K562 (cell line): ENCODE results near the gene ZNF581. TPM values are rescaled to one million over a fixed set of nuclear protein-coding genes. Genes with fewer than 3 reads are reported as not detected.

ENCODE experiments used
- CGGBP1 ChIP-seq: fragments of 250-450 bp; sonication (Bioruptor Pico); IDR thresholded peaks from 2 replicates; pipeline ENCODE4 v1.9.0; 2021; ENCODE audit warnings: mild to moderate bottlenecking
- COPS2 ChIP-seq: fragments of 450-650 bp; conservative IDR thresholded peaks from 2 replicates; pipeline ENCODE4 v1.6.1; 2016; ENCODE audit warnings: mild to moderate bottlenecking, moderate library complexity
- DEAF1 ChIP-seq: fragments of 450-650 bp; formaldehyde crosslinking; IDR thresholded peaks from 2 replicates; pipeline ENCODE4 v1.4.0; 2020; ENCODE audit warnings: mild to moderate bottlenecking, moderate library complexity
- GABPB1 ChIP-seq: sonication (generic); formaldehyde crosslinking; IDR thresholded peaks from 2 replicates; pipeline ENCODE4 v1.8.0; 2022; ENCODE audit warnings: mild to moderate bottlenecking, missing genetic modification reagents
- KLF6 ChIP-seq: fragments of 250-450 bp; sonication (Bioruptor Pico); IDR thresholded peaks from 2 replicates; pipeline ENCODE4 v1.4.0; 2020; ENCODE audit warnings: mild to moderate bottlenecking, moderate library complexity, borderline replicate concordance
- MCM7 ChIP-seq, 2 experiments: fragments of 450-650 bp; IDR thresholded peaks; 2 replicates each; pipeline ENCODE4 v1.6.1; 2016 to 2018
- NFE2 ChIP-seq: IDR thresholded peaks from 2 replicates; pipeline ENCODE4 v1.6.1; 2014; ENCODE audit warnings: antibody characterized with exemption, low read depth
- NR2C2 ChIP-seq, 2 experiments: fragments of 200-800 bp in 1 of 2; sonication (Bioruptor generic) in 1 of 2; sonication (generic) in 1 of 2; formaldehyde crosslinking in 1 of 2; IDR thresholded peaks; 2 replicates each; pipeline versions ENCODE4 v1.6.1 to v1.8.0; 2016 to 2022; ENCODE audit warnings: mild to moderate bottlenecking in 1 of 2, missing compliant biosample characterization in 1 of 2, missing genetic modification characterization in 1 of 2, missing genetic modification reagents in 1 of 2
- NRF1 ChIP-seq, 2 experiments: fragments of 450-650 bp; IDR thresholded peaks in 1 of 2; conservative IDR thresholded peaks in 1 of 2; 2 replicates each; pipeline ENCODE4 v1.6.1; 2014; ENCODE audit warnings: mild to moderate bottlenecking in 2 of 2
- RBFOX2 ChIP-seq: fragments of 200-400 bp; formaldehyde crosslinking; IDR thresholded peaks from 2 replicates; pipeline ENCODE4 v1.6.1; 2017; ENCODE audit warnings: low read depth, mild to moderate bottlenecking, low read length, moderate library complexity
- STAT5B ChIP-seq: fragments of 250-450 bp; sonication (Bioruptor Pico); IDR thresholded peaks from 2 replicates; pipeline ENCODE4 v1.8.0; 2021; ENCODE audit warnings: mild to moderate bottlenecking, inconsistent platforms
- SUPT5H ChIP-seq: fragments of 450-650 bp; IDR thresholded peaks from 2 replicates; pipeline ENCODE4 v1.6.1; 2016
- TSHZ1 ChIP-seq: fragments of 250-450 bp; sonication (Bioruptor Pico); IDR thresholded peaks from 2 replicates; pipeline ENCODE4 v1.4.0; 2020; ENCODE audit warnings: mild to moderate bottlenecking, moderate library complexity
- ZFPM2 ChIP-seq: fragments of 250-450 bp; sonication (Bioruptor Pico); IDR thresholded peaks from 2 replicates; pipeline ENCODE4 v1.5.1; 2022; ENCODE audit warnings: mild to moderate bottlenecking
- ZKSCAN1 ChIP-seq: fragments of 150-350 bp; IDR thresholded peaks from 2 replicates; pipeline ENCODE4 v1.6.1; 2016; ENCODE audit warnings: low read depth, low read length
- ZNF121 ChIP-seq: sonication (generic); formaldehyde crosslinking; conservative IDR thresholded peaks from 2 replicates; pipeline ENCODE4 v1.8.0; 2022; ENCODE audit warnings: missing genetic modification reagents
- ZNF224 ChIP-seq: sonication (generic); formaldehyde crosslinking; IDR thresholded peaks from 2 replicates; pipeline ENCODE4 v1.8.0; 2022; ENCODE audit warnings: mild to moderate bottlenecking, missing genetic modification reagents
- ZNF586 ChIP-seq: fragments of 450-650 bp; formaldehyde crosslinking; conservative IDR thresholded peaks from 2 replicates; pipeline ENCODE4 v1.4.0; 2020; ENCODE audit warnings: mild to moderate bottlenecking, moderate library complexity
- ZNF764 ChIP-seq: fragments of 250-450 bp; sonication (Bioruptor Pico); IDR thresholded peaks from 2 replicates; pipeline ENCODE4 v1.4.0; 2020; ENCODE audit warnings: low read depth, mild to moderate bottlenecking, moderate library complexity
- ZNF778 ChIP-seq: fragments of 450-650 bp; formaldehyde crosslinking; IDR thresholded peaks from 2 replicates; pipeline ENCODE4 v1.4.0; 2020; ENCODE audit warnings: mild to moderate bottlenecking, moderate library complexity
- ZNF785 ChIP-seq: fragments of 250-450 bp; sonication (Bioruptor Pico); IDR thresholded peaks from 2 replicates; pipeline ENCODE4 v1.4.0; 2020; ENCODE audit warnings: mild to moderate bottlenecking
- polyA plus RNA-seq, 8 experiments: library from polyadenylated mRNA; depleted of rRNA in 4 of 8; stranded (reverse) in 5 of 8; unstranded in 3 of 8; fragments of >200 nt; fragmentation: Nextera tagmentation in 2 of 8; fragmentation: Illumina TruSeq in 1 of 8; extraction: Ambion mirVana in 2 of 8; extraction: Trizol in 1 of 8; gene quantifications; 2 replicates each; pipeline versions ENCODE4 v1.2.1 to v1.2.3, GENCODE V29; 2011 to 2014; ENCODE audit warnings: inconsistent platforms in 1 of 8, missing spikeins in 1 of 8
- total RNA-seq, 7 experiments: library from RNA; depleted of rRNA in 6 of 7; stranded (reverse); fragments of >200 nt in 6 of 7; fragmentation: Illumina TruSeq in 2 of 7; extraction: Trizol in 2 of 7; gene quantifications; 2 replicates each; pipeline versions ENCODE4 v1.2.1 to v1.2.3, GENCODE V29; 2011 to 2021; ENCODE audit warnings: low replicate concordance in 1 of 7
- TF ChIP-seq, protein P1 (sequence below): fragments of 200-800 bp; sonication (Bioruptor generic); IDR thresholded peaks from 2 replicates; pipeline ENCODE4 v1.6.1; 2017; ENCODE audit warnings: missing genetic modification characterization, missing compliant biosample characterization
- TF ChIP-seq, protein P2 (sequence below): sonication (generic); formaldehyde crosslinking; IDR thresholded peaks from 2 replicates; pipeline ENCODE4 v1.8.0; 2022; ENCODE audit warnings: mild to moderate bottlenecking, missing genetic modification reagents

Gene ZNF581
- total and polyA plus RNA-seq, 9 of the 15 experiments (the other 6 are each of a cell fraction or from before 2014, with no cell fraction given): 2.4 to 39.4 (median 15.4) TPM

DNA sequence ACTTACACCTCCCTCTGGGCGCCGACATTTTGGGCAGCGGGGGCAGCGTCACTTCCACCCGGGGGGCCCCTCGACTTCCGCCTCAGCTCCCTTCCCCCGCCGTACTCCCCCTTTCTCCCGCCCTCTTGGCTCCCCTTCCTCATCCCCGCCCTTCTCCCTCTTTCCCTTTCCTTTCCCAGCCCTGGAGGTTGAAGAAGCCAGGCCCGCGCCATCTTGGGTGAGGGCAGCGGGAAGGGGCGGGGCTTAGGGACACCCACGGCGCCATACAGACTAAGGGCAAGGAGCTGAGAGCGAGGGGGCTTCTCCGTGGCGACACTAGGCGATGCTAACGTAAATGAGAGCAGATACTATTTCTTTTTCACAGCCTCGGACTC is 44.0 kb upstream of the ZNF581 start, which contains the start of gene FIZ1 (continued):
- peak; percentile 91 for TF ChIP-seq NR2C2 (CRISPR knock-in tag; IDR thresholded peaks at IDR 0.05)
- peak; percentile 98; the same call in 1 of the 2 replicates for TF ChIP-seq NR2C2 (tag; IDR thresholded peaks at IDR 0.05)
- TF ChIP-seq ZKSCAN1: peak; percentile 12; the same call in 1 of the 2 replicates
- TF ChIP-seq NFE2: no peak
- no peak for TF ChIP-seq MCM7 (IDR thresholded peaks at IDR 0.05)
- TF ChIP-seq GABPB1: peak; percentile 94
- no peak for TF ChIP-seq STAT5B (CRISPR knock-in tag)
- TF ChIP-seq NRF1 (conservative IDR thresholded peaks at IDR 0.05 in 1 of 2, IDR thresholded peaks at IDR 0.05 in 1 of 2): no peak
- no peak for TF ChIP-seq ZNF778 (CRISPR knock-in tag)
- no peak for TF ChIP-seq ZNF121
- no peak for TF ChIP-seq COPS2
- TF ChIP-seq SUPT5H: peak; percentile 48; the same call in 1 of the 2 replicates
- TF ChIP-seq CGGBP1 (CRISPR knock-in tag): no peak
- peak; percentile 76 for TF ChIP-seq RBFOX2
- no peak for TF ChIP-seq DEAF1 (CRISPR knock-in tag)
- TF ChIP-seq ZNF586 (CRISPR knock-in tag): no peak
- TF ChIP-seq TSHZ1: no peak
- TF ChIP-seq ZFPM2: no peak
- TF ChIP-seq, protein P1, sequence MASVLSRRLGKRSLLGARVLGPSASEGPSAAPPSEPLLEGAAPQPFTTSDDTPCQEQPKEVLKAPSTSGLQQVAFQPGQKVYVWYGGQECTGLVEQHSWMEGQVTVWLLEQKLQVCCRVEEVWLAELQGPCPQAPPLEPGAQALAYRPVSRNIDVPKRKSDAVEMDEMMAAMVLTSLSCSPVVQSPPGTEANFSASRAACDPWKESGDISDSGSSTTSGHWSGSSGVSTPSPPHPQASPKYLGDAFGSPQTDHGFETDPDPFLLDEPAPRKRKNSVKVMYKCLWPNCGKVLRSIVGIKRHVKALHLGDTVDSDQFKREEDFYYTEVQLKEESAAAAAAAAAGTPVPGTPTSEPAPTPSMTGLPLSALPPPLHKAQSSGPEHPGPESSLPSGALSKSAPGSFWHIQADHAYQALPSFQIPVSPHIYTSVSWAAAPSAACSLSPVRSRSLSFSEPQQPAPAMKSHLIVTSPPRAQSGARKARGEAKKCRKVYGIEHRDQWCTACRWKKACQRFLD (CRISPR knock-in tag): no peak
- no peak for TF ChIP-seq ZNF224 (CRISPR knock-in tag)
- no peak for TF ChIP-seq ZNF764 (CRISPR knock-in tag)
- TF ChIP-seq, protein P2, sequence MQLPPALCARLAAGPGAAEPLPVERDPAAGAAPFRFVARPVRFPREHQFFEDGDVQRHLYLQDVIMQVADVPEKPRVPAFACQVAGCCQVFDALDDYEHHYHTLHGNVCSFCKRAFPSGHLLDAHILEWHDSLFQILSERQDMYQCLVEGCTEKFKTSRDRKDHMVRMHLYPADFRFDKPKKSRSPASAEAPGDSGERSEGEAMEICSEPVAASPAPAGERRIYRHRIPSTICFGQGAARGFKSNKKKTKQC (CRISPR knock-in tag): no peak
- TF ChIP-seq KLF6 (CRISPR knock-in tag): no peak
- no peak for TF ChIP-seq ZNF785
